ENCODE measurements around the gene TRIM69.
"Not testable (repeated sequence)": the region's sequence is repeated elsewhere in the genome, so short reads cannot be mapped to it uniquely, and the experiment has no call there.

TRIM69 gene

GRCh38 chr15:44729408-44730127, 6.8 kb upstream of the TRIM69 start:
- in situ Hi-C loops (cut with HindIII; ENCODE audit: low pct_ligation_motif_present, low pct_unique_long_range_greater_than_20kb, low sequenced_read_pairs), result no loop called here
- DNase-seq, result no peak

GRCh38 chr15:44734839-44735481, 1.4 kb upstream of the TRIM69 start:
- no peak for DNase-seq
- in situ Hi-C loops (cut with HindIII; ENCODE audit: low pct_ligation_motif_present, low pct_unique_long_range_greater_than_20kb, low sequenced_read_pairs), result no loop called here

- no peak for DNase-seq
- in situ Hi-C loops (cut with HindIII; ENCODE audit: low pct_ligation_motif_present, low pct_unique_long_range_greater_than_20kb, low sequenced_read_pairs), result no loop called here
Measured at GRCh38 chr15:44735482-44736180, 697 bp upstream of the TRIM69 start.

DNA sequence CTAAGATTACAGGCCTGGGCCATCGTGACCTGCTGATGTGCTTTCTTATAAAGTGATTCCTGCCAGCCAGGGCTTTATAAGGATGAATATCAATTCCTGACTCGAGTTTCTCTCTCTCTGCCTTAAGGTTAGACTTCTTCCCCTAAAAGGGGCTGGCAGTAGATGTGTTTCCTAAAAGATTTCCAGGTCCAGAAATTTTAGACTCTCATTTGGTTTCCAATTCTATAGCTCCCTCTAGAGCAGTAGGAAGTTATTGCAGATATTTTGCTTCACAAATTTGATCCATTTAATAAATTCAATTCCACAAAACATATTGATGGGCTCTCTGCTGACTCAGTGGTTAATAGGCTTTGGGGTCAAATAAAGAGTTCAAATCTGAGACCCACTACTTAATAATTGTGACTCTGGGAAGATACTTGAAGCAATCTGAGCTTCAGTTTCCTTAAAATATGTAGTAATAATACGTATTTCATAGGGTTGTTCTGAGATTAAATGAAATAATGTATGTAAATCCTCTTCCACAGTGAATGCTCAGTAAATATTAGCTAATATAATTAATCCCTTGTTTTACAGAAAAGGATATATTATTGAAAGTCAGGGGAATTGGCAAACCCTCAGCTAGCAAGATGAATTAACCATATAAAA, 2.1 kb downstream of the TRIM69 start:
- in situ Hi-C loops (cut with HindIII; ENCODE audit: low pct_ligation_motif_present, low pct_unique_long_range_greater_than_20kb, low sequenced_read_pairs), result no loop called here
- peak; percentile 64 for DNase-seq

- DNase-seq; in situ Hi-C loops (cut with HindIII; ENCODE audit: low pct_ligation_motif_present, low pct_unique_long_range_greater_than_20kb, low sequenced_read_pairs): not testable (repeated sequence)
Measured at GRCh38 chr15:44739222-44739847, 3.0 kb downstream of the TRIM69 start.

GRCh38 chr15:44743454-44743853, 7.1 kb downstream of the TRIM69 start:
- DNase-seq; in situ Hi-C loops (cut with HindIII; ENCODE audit: low pct_ligation_motif_present, low pct_unique_long_range_greater_than_20kb, low sequenced_read_pairs): not testable (repeated sequence)

DNA sequence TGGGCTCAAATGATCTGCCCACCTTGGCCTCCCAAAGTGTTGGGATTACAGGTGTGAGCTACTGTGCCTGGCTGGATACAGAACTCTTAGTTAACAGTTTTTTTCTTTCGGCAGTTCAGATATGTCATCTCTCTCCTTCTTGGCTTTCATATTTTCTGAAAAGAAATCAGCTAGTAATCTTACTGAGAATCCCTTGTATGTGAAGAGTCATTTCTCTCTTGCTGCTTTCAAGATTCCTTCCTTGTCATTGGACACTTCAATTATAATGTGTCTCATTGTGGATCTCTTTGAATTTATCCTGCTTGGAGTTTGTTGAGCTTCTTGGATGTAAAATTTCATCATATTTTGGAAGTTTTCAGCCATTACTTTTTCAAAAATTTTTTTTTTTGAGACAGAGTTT, 17.0 kb downstream of the TRIM69 start:
- no peak for DNase-seq
- in situ Hi-C loops (cut with HindIII; ENCODE audit: low pct_ligation_motif_present, low pct_unique_long_range_greater_than_20kb, low sequenced_read_pairs), result no loop called here

- in situ Hi-C loops (cut with HindIII; ENCODE audit: low pct_ligation_motif_present, low pct_unique_long_range_greater_than_20kb, low sequenced_read_pairs), result no loop called here
- DNase-seq, result no peak
Measured at GRCh38 chr15:44763187-44763586, 26.9 kb downstream of the TRIM69 start.

- DNase-seq, result no peak
- in situ Hi-C loops (cut with HindIII; ENCODE audit: low pct_ligation_motif_present, low pct_unique_long_range_greater_than_20kb, low sequenced_read_pairs), result no loop called here
Measured at GRCh38 chr15:44763848-44764247, 27.5 kb downstream of the TRIM69 start.

GRCh38 chr15:44765036-44765435, 28.7 kb downstream of the TRIM69 start:
- in situ Hi-C loops (cut with HindIII; ENCODE audit: low pct_ligation_motif_present, low pct_unique_long_range_greater_than_20kb, low sequenced_read_pairs), result no loop called here
- no peak for DNase-seq

GRCh38 chr15:44769521-44769920, 33.2 kb downstream of the TRIM69 start:
- in situ Hi-C loops (cut with HindIII; ENCODE audit: low pct_ligation_motif_present, low pct_unique_long_range_greater_than_20kb, low sequenced_read_pairs), result no loop called here

GRCh38 chr15:44770715-44771114, 34.4 kb downstream of the TRIM69 start:
- DNase-seq; in situ Hi-C loops (cut with HindIII; ENCODE audit: low pct_ligation_motif_present, low pct_unique_long_range_greater_than_20kb, low sequenced_read_pairs): not testable (repeated sequence)

More at GRCh38 chr15:44769521-44769920, 33.2 kb downstream of the TRIM69 start:
- DNase-seq, result no peak

- no peak for DNase-seq
- in situ Hi-C loops (cut with HindIII; ENCODE audit: low pct_ligation_motif_present, low pct_unique_long_range_greater_than_20kb, low sequenced_read_pairs), result no loop called here
Measured at GRCh38 chr15:44775953-44776352, 39.6 kb downstream of the TRIM69 start.

DNA sequence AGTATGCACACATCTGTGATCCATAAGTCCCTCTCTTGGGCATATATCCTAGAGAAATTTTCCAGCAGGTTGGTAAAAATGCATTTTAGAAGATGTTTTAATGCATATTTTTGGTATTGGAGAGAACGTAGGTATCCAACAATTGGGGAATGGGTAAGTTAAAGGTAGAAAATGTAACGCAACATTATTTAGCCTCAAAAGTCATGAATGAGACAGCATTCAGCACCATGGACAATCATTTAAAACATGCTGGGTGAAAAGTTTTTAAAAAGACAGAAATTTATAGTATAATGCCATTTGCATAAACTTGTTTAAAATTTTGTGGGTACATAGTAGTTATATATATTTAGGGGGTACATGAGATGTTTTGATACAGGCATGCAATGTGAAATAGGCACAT, 43.4 kb downstream of the TRIM69 start:
- in situ Hi-C loops (cut with HindIII; ENCODE audit: low pct_ligation_motif_present, low pct_unique_long_range_greater_than_20kb, low sequenced_read_pairs), result no loop called here
- no peak for DNase-seq

GRCh38 chr15:44780608-44781007, 44.3 kb downstream of the TRIM69 start:
- DNase-seq, result no peak
- in situ Hi-C loops (cut with HindIII; ENCODE audit: low pct_ligation_motif_present, low pct_unique_long_range_greater_than_20kb, low sequenced_read_pairs), result no loop called here

GRCh38 chr15:44781128-44781810, 44.9 kb downstream of the TRIM69 start:
- no peak for DNase-seq
- in situ Hi-C loops (cut with HindIII; ENCODE audit: low pct_ligation_motif_present, low pct_unique_long_range_greater_than_20kb, low sequenced_read_pairs), result no loop called here

- in situ Hi-C loops (cut with HindIII; ENCODE audit: low pct_ligation_motif_present, low pct_unique_long_range_greater_than_20kb, low sequenced_read_pairs), result no loop called here
- no peak for DNase-seq
Measured at GRCh38 chr15:44782516-44782915, 46.2 kb downstream of the TRIM69 start.

DNA sequence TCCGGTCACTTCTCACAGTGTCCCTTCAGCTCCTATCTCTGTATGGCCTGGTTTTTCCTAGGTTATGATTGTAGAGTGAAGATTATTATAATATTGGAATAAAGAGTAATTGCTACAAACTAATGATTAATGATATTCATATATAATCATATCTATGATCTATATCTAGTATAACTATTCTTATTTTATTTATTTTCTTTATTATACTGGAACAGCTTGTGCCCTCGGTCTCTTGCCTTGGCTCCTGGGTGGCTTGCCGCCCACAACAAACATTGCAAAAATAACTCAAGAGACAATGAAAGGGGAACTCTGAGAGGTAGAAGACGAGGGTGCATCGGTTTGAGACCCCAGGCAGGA, 48.6 kb downstream of the TRIM69 start:
- in situ Hi-C loops (cut with HindIII; ENCODE audit: low pct_ligation_motif_present, low pct_unique_long_range_greater_than_20kb, low sequenced_read_pairs); DNase-seq: not testable (repeated sequence)

All from ACHN (cell line).